Mesodermal cell (in vitro differentiated cells): ENCODE results near the gene ARSJ.
"Not testable (repeated sequence)": the region's sequence is repeated elsewhere in the genome, so short reads cannot be mapped to it uniquely, and the experiment has no call there.

Experiments used
- H3K27ac ChIP-seq: 2 replicates; pipeline ENCODE4 v1.7.0; 2013; ENCODE audit warnings: mild to moderate bottlenecking, low read depth, low read length, moderate library complexity; ENCODE audit not compliant: severe bottlenecking
- H3K36me3 ChIP-seq: 2 replicates; pipeline ENCODE4 v1.7.1; 2013; ENCODE audit warnings: mild to moderate bottlenecking, low read length, moderate library complexity; ENCODE audit not compliant: control insufficient read depth, insufficient read depth
- H3K4me1 ChIP-seq: one replicate; pipeline ENCODE4 v1.7.1; 2013; ENCODE audit warnings: mild to moderate bottlenecking, low read length; ENCODE audit not compliant: insufficient read depth, control insufficient read depth, poor library complexity, severe bottlenecking
- H3K4me3 ChIP-seq: 2 replicates; pipeline ENCODE4 v1.7.0; 2013; ENCODE audit warnings: low read length, control low read depth, mild to moderate bottlenecking; ENCODE audit not compliant: insufficient read depth, poor library complexity, severe bottlenecking; ENCODE audit errors: extremely low read depth
- H3K9me3 ChIP-seq: 2 replicates; pipeline ENCODE4 v1.7.1; 2013; ENCODE audit warnings: mild to moderate bottlenecking, low read length, moderate library complexity; ENCODE audit not compliant: control insufficient read depth
- WGBS, 2 experiments: methylation state at CpG; one replicate each; pipeline ENCODE4 v1.1.5; 2013; ENCODE audit warnings: missing lambda C conversion rate in 2 of 2; ENCODE audit not compliant: insufficient coverage in 2 of 2; 5-methylcytosine and 5-hydroxymethylcytosine counted together

Gene ARSJ

GRCh38 chr4:113943085-113943484 lies 36.4 kb downstream of the ARSJ start:
- Histone ChIP-seq H3K36me3 (no peaks in the 10 kb centered on the region), H3K4me1 (peaks cover 7% of the 10 kb centered on the region), H3K4me3 (no peak overlapping the region), H3K27ac (no peak overlapping the region), H3K9me3 (no peaks in the 10 kb centered on the region)
- 55 to 62% methylated on average over 1 of the region's 1 CpG for WGBS, 2 experiments

DNA sequence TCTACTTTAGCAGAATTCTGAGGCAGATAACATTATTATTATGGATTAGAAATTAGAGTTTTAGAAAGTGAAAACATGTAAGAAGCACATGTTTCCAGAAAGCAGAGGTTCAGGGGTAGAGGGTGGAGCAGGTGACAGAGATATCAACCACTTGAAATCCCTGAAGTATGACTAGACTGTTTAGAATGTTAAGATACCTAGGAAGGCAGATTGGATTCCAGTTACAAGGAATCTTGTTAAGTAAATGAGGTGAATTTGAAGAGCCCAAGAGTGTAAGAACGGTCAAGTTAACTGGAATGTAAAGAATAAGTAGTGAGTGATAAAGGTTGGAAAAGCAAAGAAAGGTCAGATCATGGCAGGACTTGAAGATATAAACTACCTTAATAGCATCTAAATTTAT lies 37.6 kb downstream of the ARSJ start:
- Histone ChIP-seq H3K27ac (no peak overlapping the region), H3K9me3 (no peaks in the 10 kb centered on the region), H3K4me1 (peaks cover 7% of the 10 kb centered on the region), H3K4me3 (no peak overlapping the region), H3K36me3 (no peaks in the 10 kb centered on the region)
- 86% methylated on average over 1 of the region's 1 CpG; no CpG with 5 or more reads in 1 of the 2 experiments for WGBS, 2 experiments

- H3K4me3 ChIP-seq, H3K27ac ChIP-seq, H3K9me3 ChIP-seq, H3K36me3 ChIP-seq, H3K4me1 ChIP-seq: not testable (repeated sequence)
- 100% methylated on average over 2 of the region's 2 CpGs for WGBS, 2 experiments
These were observed 39.3 kb downstream of the ARSJ start for GRCh38 chr4:113940103-113940502.

- Histone ChIP-seq H3K27ac (no peak overlapping the region), H3K9me3 (no peaks in the 10 kb centered on the region), H3K4me3 (no peak overlapping the region), H3K4me1 (no peaks in the 10 kb centered on the region), H3K36me3 (no peaks in the 10 kb centered on the region)
These were observed 44.3 kb downstream of the ARSJ start for GRCh38 chr4:113935190-113935589.

DNA sequence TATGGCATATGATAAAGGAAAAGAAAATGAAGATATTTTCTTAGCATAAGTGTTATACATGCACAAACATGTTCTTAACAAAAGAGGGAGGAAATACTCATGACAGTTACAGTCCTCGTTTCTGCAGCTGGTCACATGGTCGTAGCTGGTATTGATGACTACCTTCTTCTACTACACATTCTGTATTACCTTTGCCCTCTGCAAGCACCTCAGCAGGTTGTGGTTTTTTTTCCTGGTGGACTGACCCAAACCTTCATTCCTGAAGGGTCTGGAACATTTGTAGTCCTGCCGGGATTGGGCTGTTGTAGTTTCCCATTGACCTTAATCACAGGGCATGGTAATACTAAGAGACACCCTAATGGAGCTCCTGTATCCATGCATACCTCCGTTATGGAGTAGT lies 54.7 kb downstream of the ARSJ start:
- H3K4me3 ChIP-seq, H3K36me3 ChIP-seq, H3K4me1 ChIP-seq, H3K27ac ChIP-seq, H3K9me3 ChIP-seq: not testable (repeated sequence)
- 83 to 88% methylated on average over 1 to 3 of the region's 4 CpGs for WGBS, 2 experiments

- no peak overlapping the region for H3K4me3 ChIP-seq
- no peaks in the 10 kb centered on the region for H3K36me3 ChIP-seq
- H3K27ac ChIP-seq = no peak overlapping the region
- WGBS, 2 experiments = no CpG with 5 or more reads among the region's 3 CpGs
- H3K4me1 ChIP-seq = no peaks in the 10 kb centered on the region
- H3K9me3 ChIP-seq = no peaks in the 10 kb centered on the region
These were observed 58.2 kb downstream of the ARSJ start for GRCh38 chr4:113921089-113921794.

- WGBS, 2 experiments = 83 to 100% methylated on average over 1 of the region's 1 CpG
- H3K9me3 ChIP-seq = no peaks in the 10 kb centered on the region
- no peak overlapping the region for H3K4me3 ChIP-seq
- H3K27ac ChIP-seq = no peak overlapping the region
- H3K4me1 ChIP-seq = no peaks in the 10 kb centered on the region
- H3K36me3 ChIP-seq = no peaks in the 10 kb centered on the region
These were observed 59.8 kb downstream of the ARSJ start for GRCh38 chr4:113919611-113920010.

DNA sequence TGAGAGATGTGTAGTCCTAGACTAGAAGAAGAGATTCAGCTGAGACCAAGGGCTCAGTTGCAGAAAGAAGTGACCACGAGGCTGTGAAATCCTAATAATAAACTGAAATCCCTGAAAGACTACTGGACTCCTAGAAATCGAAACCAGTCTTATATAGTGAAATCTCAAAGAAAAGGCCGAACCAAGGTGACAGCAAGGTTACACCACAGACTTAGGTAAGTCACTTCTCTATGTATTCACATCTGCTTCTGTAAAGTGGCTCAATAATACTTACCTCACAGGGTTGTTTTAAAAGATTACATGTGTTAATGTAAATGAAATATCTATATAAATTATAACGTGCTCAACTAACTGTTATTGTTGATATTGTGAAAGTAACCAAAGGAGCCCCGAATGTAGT lies 60.3 kb downstream of the ARSJ start:
- no peak overlapping the region for H3K27ac ChIP-seq
- WGBS, 2 experiments = 86 to 100% methylated on average over 2 of the region's 5 CpGs
- no peaks in the 10 kb centered on the region for H3K4me1 ChIP-seq
- no peaks in the 10 kb centered on the region for H3K36me3 ChIP-seq
- no peak overlapping the region for H3K4me3 ChIP-seq
- H3K9me3 ChIP-seq = no peaks in the 10 kb centered on the region

- Histone ChIP-seq H3K4me1 (no peaks in the 10 kb centered on the region), H3K4me3 (no peak overlapping the region), H3K36me3 (no peaks in the 10 kb centered on the region), H3K9me3 (no peaks in the 10 kb centered on the region), H3K27ac (no peak overlapping the region)
These were observed 70.6 kb downstream of the ARSJ start for GRCh38 chr4:113908829-113909228.

DNA sequence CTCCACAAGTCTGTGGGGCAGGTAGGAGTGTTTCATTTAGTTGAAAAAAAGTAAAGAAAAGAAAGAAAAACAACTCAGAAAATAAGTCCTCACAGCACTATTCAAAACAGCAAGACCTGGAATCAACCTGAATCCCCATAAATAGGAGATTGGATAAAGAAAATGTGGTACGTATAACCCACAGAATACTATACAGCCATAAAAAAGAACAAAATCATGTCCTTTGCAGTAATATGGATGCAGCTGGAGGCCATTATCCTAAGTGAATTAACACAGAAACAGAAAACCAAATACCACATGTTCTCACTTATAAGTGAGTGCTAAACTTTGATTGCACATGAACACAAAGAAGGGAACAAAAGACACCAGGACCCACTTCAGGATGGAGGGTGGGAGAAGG lies 71.9 kb downstream of the ARSJ start:
- WGBS, 2 experiments = no CpG with 5 or more reads among the region's 1 CpG
- no peak overlapping the region for H3K27ac ChIP-seq
- no peaks in the 10 kb centered on the region for H3K9me3 ChIP-seq
- H3K4me1 ChIP-seq = no peaks in the 10 kb centered on the region
- H3K36me3 ChIP-seq = no peaks in the 10 kb centered on the region
- H3K4me3 ChIP-seq = no peak overlapping the region

GRCh38 chr4:113905301-113905700 lies 74.1 kb downstream of the ARSJ start:
- H3K36me3 ChIP-seq = no peaks in the 10 kb centered on the region
- H3K9me3 ChIP-seq = no peaks in the 10 kb centered on the region
- no peaks in the 10 kb centered on the region for H3K4me1 ChIP-seq
- WGBS, 2 experiments = 88 to 100% methylated on average over 1 of the region's 1 CpG
- no peak overlapping the region for H3K27ac ChIP-seq
- no peak overlapping the region for H3K4me3 ChIP-seq
